GM12892 (cell line): Measurements from ENCODE around the gene TIGAR.

Experiments used
- DNase-seq: peaks from one replicate; pipeline ENCODE4 v3.0.0; 2011; ENCODE audit not compliant: insufficient read length
- FAIRE-seq: peaks from 2 replicates; lab custom pipeline; 2011; peaks lifted over from hg19 to GRCh38; lab: Jason Lieb, UNC
- POLR2A ChIP-seq: IDR thresholded peaks from 2 replicates; pipeline ENCODE4 v1.6.1; 2011; ENCODE audit warnings: low read depth, low read length, control low read depth
- POLR2AphosphoS5 ChIP-seq: IDR thresholded peaks from 2 replicates; pipeline ENCODE4 v1.6.1; 2011; ENCODE audit warnings: low read depth, low read length, control low read depth
- TAF1 ChIP-seq: IDR thresholded peaks from 2 replicates; pipeline ENCODE4 v1.6.1; 2011; ENCODE audit warnings: low read depth, mild to moderate bottlenecking, control low read depth, low read length, borderline replicate concordance

The TIGAR gene

DNA sequence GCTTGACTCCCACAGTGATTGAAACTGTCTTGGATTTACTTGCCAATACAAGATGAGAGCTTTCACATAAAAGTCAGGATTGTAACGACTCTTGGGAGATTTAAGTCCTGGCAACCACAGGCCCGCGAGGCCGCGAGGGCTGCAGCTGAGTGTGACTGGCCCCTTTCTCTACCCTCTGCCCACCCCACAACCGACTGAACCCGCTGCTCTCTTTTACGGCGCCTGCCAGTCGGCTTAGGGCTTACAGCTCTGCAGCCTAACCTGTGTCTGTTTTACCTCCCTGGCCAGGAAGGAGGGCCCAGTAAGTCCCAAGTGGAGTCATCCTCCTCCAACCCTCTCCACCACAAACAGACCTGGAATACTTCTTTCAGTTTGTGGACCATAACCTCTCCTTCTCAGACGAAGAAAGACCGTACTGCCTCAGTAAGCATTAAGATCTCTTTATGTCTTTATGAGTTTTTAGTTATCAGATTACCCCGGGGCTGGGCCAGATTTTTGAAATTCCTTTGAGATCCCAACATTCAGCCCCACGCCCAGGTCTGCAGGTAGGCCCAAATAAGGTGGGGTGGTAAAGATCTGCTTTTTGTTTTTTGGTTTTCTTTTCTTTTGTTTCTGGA is 12.6 kb upstream of the TIGAR start:
- no peak for TF ChIP-seq POLR2A
- TF ChIP-seq POLR2AphosphoS5: no peak
- no peak for TF ChIP-seq TAF1
- FAIRE-seq (no peak), DNase-seq (no peak)

DNA sequence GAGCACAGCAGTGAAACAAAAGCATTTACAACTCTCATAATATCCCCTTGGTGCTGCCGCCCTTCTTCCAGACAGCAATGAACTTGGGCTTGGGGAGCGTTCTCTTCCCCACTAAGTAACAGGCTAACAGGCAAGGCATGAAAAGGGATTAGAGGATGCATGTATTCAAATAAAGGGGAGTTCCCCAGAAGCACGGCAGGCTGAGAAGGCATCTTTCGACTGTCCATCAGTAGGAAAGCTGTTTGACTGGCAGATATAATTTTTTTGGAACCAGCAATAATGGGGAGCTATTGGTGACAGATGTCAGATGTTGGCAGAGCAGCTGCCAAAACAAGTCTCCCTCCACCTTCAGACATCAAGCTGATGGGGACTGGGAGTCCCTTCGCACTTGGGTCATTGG is 9.2 kb upstream of the TIGAR start:
- DNase-seq (no peak), FAIRE-seq (no peak)
- TF ChIP-seq POLR2A: no peak
- TF ChIP-seq POLR2AphosphoS5: no peak
- TF ChIP-seq TAF1: no peak

DNA sequence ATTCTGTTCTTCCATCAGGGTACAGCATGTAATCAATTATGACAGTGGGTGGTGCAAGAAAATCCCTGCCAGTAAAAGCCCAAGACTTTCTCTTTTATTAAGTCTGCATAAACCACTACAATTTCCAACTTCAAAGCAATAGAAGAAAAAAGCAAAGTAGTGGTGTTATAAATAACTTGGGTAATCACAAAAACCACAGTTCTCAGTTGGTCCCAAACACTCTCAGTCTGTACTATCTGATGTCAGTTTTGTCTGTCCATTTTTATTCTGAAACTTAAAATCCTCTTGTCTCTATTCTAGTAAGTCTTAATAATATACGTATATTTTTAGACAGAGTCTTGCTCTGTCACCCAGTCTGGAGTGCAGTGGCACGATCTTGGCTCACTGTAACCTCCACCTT is 8.8 kb upstream of the TIGAR start:
- FAIRE-seq: no peak
- TF ChIP-seq POLR2A: no peak
- no peak for TF ChIP-seq TAF1
- TF ChIP-seq POLR2AphosphoS5: no peak
- no peak for DNase-seq

DNA sequence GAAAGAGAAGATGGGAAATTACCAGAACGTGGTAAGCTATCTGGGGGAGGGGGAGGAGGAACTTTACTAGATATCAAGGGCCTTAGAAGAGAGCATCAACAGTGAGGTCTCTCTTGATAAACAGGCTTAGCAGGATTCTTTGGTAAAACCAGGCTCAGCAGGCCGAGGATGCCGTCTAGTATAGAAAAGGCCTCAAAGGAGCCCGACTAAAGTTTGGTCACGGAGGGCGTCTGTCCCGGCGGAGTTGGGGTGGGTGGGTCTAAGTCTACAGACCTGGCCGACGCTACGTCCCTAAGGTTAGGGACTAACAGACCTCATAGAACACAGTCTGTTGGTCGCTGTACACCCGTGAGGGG is 538 bp upstream of the TIGAR start:
- FAIRE-seq (no peak), DNase-seq (no peak)
- TF ChIP-seq POLR2AphosphoS5 (no peak), POLR2A (no peak), TAF1 (no peak)

DNA sequence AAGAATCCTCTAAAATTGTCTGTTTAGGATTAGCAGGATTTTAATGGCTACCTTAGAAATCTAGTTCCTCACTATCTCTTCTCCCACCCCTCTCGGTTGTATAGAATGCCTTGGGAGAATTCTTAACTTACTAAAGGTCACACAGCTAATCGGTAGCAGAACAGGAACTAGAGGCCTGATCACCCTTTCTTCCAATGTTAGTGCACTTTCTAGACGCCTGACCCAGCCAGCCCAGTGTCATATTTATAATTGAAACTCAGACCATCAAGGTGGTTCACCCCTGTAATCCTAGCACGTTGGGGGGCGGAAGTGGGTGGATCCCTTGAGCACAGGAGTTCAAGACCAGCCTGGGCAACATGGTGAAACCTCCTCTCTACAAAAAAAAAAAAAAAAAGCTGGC is 1.7 kb downstream of the TIGAR start:
- DNase-seq: no peak
- no peak for FAIRE-seq
- TF ChIP-seq POLR2A (no peak), TAF1 (no peak), POLR2AphosphoS5 (no peak)

DNA sequence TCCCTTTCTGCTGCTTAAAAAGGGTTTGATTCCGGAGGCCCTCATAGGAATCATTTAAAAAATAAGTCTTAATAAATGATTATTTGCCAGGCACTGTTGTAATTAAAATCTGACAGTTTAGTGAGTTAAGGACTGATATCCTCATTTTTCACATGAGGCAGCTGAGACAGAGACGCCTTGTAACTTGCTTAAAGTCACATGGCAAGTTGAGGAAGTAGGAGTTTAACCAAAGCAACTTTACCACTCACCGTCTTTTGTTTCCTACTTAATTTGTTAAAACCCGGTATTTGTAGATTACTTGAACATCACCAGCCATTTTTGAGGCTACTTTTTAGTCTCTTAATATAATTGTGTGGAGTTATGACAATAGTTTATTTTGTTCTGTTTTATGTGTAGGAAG is 2.4 kb downstream of the TIGAR start:
- TF ChIP-seq POLR2AphosphoS5: no peak

DNA sequence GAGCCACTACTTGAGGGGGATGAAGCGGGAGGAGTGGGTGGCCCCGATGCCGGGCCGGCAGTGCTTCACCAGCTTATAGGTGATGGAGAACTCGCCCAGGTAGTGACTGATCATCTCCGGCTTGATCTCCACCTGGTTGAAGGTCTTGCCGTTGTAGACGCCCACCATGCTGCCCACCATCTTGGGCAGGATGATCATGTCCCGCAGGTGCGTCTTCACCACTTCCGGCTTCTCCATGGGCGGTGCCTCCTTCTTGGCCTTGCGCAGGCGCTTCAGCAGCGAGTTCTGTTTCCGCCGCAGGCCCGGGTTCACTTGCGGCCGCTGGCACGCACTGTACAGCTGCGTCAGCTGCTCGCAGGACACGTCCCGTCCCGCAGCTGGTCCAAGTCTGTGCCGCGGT is 3.4 kb downstream of the TIGAR start:
- DNase-seq (no peak), FAIRE-seq (no peak)
- TF ChIP-seq POLR2AphosphoS5: no peak

More for the DNA sequence above, 2.4 kb downstream of the TIGAR start:
- no peak for FAIRE-seq
- no peak for DNase-seq

DNA sequence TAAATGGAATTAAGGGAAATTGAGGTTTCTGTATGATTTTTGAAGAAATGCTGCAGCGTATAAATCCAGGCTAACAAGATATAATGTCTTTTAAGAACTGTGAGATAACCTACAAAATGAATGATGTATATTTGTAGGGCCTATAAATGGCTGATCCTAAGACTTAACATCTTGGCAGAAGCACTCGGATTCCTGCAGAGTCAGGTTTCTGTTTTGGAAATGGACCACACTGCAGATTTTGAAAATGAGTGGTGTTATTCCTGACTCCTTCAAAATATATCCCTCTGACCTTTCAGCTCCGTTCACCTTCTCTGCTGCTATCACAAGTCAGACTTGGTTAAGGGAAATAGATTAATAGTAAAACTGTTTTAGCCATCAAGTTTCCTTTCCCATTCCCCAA is 5.0 kb downstream of the TIGAR start:
- no peak for FAIRE-seq
- TF ChIP-seq TAF1: no peak
- no peak for TF ChIP-seq POLR2AphosphoS5
- no peak for TF ChIP-seq POLR2A
- DNase-seq: no peak

DNA sequence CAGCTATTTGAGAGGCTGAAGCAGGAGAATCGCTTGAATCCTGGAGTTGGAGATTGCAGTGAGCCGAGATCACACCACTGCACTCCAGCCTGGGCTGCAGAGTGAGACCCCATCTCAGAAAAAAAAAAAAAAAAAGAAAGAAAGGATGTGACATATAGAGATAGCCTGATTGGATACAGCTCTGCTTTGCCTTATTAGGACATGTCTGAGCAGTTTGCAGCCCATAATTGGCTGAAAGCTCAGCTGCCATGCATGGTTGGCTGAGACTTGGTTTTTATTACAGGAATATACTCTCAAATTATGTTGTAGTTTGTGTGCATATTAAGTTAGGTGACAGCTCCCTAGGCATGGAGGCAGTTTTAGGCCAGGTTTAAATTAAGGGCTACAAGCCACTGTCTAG is 6.3 kb downstream of the TIGAR start:
- DNase-seq (no peak), FAIRE-seq (no peak)
- TF ChIP-seq TAF1 (no peak), POLR2A (no peak), POLR2AphosphoS5 (no peak)

DNA sequence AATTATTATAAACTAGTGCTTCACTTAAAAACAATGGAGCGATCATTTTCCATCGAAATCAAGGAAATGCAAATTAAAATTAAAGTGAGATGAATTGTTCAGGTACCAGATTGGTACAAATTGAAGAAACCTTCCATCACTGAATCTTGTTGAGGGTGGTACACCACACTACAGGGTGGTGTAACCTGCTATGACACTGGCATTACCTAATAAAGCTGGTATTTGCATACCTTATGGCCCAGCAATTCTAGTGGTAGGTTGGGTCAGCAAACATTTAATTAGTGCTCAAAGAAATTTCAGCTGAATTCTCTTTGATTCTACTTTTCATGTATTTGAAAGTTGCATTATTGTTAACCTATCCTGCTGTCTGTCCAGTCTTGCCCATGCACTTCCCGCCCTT is 9.2 kb downstream of the TIGAR start:
- TF ChIP-seq TAF1: no peak
- no peak for TF ChIP-seq POLR2AphosphoS5
- no peak for TF ChIP-seq POLR2A
- DNase-seq: no peak
- no peak for FAIRE-seq

DNA sequence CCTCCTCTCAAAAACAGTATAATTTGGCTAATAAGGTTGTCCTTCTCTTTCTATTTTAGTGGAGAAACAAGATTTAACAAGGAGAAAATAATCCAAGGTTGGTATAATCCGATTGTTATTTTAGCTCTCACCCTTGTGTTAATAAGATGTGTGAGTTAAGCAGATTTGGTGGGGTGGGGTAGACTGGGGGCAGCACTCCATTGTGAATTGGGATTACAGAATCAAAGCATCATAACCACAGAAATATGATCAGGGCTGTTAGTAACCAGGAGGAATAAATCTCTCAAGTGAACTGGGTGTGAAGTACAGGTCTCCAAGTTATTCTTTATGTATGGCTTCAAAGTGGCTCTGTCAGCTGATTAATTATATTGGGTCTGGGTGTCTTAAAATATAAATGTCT is 10.2 kb downstream of the TIGAR start:
- TF ChIP-seq TAF1 (no peak), POLR2A (no peak), POLR2AphosphoS5 (no peak)
- no peak for FAIRE-seq
- no peak for DNase-seq

DNA sequence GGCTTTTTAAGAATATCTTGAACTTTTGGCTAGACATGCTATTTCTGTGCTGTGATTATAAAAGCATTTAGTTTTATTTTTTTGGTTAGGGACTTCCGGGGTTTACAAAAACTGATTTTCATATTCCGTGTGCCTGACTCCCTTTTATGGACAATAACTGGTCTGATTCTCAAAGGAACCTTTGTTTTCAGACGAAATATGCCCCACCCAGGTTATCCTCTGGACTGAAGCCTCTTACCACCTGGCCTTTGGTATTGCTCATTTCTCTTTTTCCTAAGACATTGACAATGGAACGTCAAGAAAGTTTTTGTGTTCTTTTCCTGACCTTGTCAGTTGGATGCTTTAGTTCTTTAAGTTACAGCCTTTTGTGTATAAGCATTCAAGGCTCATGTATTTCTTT is 10.8 kb downstream of the TIGAR start:
- DNase-seq (no peak), FAIRE-seq (no peak)
- TF ChIP-seq POLR2A (no peak), TAF1 (no peak), POLR2AphosphoS5 (no peak)

DNA sequence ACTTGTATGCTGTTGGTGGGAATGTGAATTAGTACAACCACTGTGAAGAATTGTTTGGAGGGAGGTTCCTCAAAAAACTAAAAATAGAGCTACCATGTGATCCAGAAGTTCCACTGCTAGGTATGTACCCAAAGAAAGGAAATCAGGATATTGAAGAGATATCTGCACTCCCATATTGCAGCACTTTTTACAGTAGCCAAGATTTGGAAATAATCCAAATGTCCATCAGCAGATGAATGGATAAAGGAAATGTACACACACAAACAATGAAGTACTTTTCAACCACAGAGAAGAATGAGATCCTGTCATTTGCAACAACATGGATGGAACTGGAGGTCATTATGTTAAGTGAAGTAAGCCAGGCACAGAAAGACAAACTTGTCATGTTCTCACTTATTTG is 25.9 kb downstream of the TIGAR start:
- DNase-seq: no peak

More for the DNA sequence above, 25.9 kb downstream of the TIGAR start:
- FAIRE-seq: no peak
- TF ChIP-seq POLR2AphosphoS5 (no peak), POLR2A (no peak), TAF1 (no peak)
